Renal cortex interstitium (tissue), 11 donors: ENCODE results near the gene APOL3. TPM values are rescaled to one million over a fixed set of nuclear protein-coding genes. Genes with fewer than 3 reads are reported as not detected.
"Not testable (repeated sequence)": the region's sequence is repeated elsewhere in the genome, so short reads cannot be mapped to it uniquely, and the experiment has no call there.

Experiments
- DNase-seq, 11 donors: peaks; one replicate each; pipeline ENCODE4 v3.0.0-alpha.2; 2013; ENCODE audit warnings: low read depth in 9 of 11, low spot score in 4 of 11; ENCODE audit errors: extremely low read depth in 1 of 11
- polyA plus RNA-seq, 3 donors: library from polyadenylated mRNA; unstranded; fragments of 120-200 nt; gene quantifications; one replicate each; pipeline ENCODE4 v1.2.1, GENCODE V29; 2013; ENCODE audit not compliant: insufficient read length in 3 of 3

The APOL3 gene
- polyA plus RNA-seq, 3 donors = 13.8 to 16.6 (median 14.7) TPM

- no peak for DNase-seq
Observed at GRCh38 chr22:36166518-36167220, 6.1 kb upstream of the APOL3 start.

DNA sequence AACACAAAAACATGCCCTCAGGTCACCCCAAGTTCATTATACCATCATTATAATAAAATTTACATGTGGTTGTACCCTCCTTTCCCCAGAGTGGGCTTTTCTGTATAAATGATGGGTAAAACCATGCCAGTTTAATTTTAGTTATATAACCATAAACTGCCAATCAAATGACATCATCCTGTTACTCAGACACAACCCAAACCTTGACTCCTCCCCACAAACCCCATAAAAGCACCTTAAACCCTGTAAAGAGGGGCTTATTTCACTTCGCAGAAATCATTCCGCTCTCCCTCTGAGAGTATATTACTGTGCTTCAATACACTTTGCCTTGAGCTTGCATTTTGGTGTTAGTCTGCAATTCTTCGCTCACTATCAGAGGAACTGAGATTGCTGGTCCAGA, 5.5 kb upstream of the APOL3 start:
- no peak for DNase-seq

DNA sequence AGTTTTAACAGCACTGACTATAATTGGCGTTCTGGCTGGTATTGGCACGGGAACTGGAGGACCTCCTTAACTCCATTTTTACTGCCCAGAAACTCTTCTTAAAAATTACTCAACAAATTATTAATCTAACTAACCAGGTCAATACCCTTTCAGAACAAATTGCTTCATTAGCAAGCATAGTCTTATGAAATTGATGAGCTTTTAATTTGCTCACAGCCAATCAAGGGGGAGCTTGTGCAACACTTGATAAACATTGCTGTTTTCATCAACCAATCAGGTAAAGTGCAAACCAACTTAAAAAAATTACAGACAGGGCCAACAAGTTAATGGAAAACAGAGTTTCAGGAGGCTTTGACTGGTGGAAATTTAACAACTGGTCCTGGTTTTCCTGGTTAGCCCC, 4.6 kb upstream of the APOL3 start:
- DNase-seq = no peak

DNA sequence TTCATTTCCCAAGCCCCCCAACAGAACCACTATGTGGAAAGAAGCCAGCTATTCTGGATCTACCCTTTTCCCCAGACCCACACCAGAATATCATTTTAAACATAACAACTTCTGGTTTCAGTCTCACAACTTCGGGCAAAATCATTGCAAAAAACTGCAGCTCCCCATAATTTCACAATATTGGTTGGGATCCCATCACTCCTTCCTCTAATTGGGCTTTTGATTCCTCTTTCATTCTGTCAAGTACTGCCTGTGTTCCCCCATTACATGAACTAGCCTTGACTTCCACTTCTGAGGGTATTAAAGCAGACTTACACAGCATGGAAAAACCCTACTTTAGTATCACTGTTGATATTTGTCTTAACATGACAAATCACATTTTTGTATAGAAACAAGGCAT, 4.1 kb upstream of the APOL3 start:
- no peak for DNase-seq

DNA sequence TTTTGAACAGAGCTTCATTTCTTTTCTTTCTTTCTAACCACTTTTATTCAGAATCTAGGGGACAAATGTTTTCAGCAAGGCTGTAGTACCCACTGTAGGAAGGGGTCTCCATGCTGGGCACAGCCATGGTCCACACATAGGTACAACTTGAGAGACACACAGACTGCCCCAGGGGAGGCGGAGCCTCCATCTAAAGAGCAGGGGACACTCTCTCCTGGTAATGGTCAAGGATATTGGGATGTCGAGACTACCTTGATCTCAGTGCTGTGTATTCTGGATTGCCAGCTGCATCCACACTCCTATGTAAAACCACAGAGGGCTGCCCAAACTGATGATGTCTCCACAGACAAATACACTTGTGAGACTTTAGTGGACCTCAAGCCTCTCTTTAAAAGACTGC, 2.9 kb upstream of the APOL3 start:
- no peak for DNase-seq

GRCh38 chr22:36162127-36163034, 1.8 kb upstream of the APOL3 start:
- no peak for DNase-seq

- DNase-seq = not testable (repeated sequence)
Observed at GRCh38 chr22:36161793-36162126, 1.2 kb upstream of the APOL3 start.

DNA sequence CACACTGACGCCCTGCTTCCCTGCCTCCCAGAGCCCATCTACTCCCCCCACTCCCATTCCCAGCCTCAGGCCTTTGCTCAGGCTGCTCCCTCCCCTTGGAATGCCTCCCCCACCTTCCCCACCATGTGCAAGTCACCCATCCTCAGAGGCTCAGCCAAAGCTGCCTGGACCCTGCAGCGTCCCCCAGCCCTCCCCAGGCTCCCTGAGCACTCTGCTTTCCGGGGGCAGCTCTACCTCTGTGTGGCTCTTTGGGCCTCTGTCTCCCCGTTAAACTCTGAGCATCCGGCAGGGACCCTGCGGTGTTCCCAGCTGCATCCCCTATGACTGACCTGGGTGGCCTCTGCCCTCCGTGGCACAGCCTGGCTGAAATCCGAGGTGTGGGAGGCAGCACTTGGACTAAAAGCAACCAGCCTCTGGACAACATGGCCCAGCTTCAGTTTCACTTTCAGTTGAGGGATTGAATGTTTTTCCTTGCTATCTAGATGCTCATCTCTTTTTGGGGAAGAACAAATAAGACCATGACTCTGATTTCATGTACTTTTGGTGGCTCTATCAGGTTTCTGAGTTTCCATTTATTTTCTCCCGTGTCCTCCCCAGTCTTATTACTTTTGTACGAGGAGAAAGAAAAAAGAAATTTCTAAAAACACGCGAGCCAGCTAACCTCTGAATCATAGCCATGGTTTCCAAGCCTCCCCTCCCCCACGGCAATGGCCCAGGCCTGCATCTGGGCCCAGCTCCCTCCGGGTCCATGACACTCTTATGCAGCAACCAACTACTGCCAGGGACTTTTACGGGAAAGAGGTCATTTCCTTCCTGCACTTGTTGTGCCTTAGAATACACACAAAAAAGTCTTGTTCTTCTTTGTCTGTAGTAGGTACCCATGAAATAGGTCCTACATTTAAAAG, 3.8 kb downstream of the APOL3 start:
- DNase-seq = peak in 9 of 11 donors; percentile 45 to 63 (median 51)

DNA sequence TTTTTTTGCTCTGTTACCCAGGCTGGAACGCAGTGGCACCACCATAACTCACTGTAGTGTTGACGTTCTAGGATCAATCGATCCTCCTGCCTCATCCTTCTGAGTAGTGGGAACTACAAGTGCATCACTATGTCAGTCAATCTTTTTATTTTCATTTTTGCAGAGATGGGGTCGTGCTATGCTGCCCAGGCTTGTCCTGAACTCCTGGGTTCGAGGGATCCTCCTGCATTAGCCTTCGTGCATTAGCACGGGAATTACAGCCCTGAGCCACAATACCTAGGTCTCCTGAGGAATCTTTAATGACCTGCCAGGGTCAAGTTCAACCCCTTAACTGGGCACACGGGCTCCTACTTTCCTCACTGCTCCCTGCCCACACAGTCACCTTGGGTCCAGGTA, 4.4 kb downstream of the APOL3 start:
- no peak for DNase-seq

GRCh38 chr22:36155702-36156101, 4.9 kb downstream of the APOL3 start:
- peak in 2 of 11 donors; percentile 43 to 47 for DNase-seq

- DNase-seq = no peak
Observed at GRCh38 chr22:36154423-36154945, 6.1 kb downstream of the APOL3 start.

GRCh38 chr22:36153501-36154422, 6.8 kb downstream of the APOL3 start:
- no peak for DNase-seq

DNA sequence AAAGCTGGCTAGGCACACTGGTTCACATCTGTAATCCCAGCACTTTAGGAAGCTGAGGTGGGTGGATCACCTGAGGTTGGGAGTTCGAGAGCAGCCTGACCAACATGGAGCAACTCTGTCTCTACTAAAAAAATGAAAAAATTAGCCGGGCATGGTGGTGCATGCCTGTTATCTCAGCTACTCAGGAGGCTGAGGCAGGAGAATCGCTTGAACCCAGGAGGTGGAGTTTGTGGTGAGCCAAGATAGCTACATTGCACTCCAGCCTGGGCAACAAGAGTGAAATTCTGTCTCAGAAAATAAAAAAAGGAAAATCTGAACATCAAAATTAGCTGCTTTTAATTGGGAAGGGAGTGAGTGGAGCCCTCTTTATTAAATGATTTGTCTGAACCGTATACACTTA, 7.7 kb downstream of the APOL3 start:
- not testable (repeated sequence) for DNase-seq

GRCh38 chr22:36152088-36152487, 8.5 kb downstream of the APOL3 start:
- DNase-seq = no peak

GRCh38 chr22:36151006-36151595, 9.5 kb downstream of the APOL3 start:
- DNase-seq = no peak

- no peak for DNase-seq
Observed at GRCh38 chr22:36149441-36149840, 11.1 kb downstream of the APOL3 start.

DNA sequence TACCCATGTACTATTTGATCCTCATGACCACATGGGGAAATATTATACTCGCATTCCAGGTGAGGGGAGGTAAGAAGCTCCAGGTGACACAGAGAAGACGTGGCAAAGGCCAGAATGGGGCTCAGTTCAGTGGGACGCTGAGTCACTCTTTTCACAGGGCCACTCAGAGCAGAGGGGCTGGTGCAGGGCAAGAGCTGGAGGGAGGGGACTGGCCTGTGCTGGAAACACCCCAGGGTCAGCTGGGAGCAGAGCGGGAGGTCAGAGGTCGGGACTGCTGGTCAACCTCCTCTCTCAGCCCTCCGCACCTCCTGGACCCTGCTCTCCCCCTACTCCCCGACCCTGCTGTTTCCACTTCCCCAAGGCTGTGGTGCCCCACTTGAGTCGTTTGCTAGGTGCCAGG, 12.1 kb downstream of the APOL3 start:
- no peak for DNase-seq

DNA sequence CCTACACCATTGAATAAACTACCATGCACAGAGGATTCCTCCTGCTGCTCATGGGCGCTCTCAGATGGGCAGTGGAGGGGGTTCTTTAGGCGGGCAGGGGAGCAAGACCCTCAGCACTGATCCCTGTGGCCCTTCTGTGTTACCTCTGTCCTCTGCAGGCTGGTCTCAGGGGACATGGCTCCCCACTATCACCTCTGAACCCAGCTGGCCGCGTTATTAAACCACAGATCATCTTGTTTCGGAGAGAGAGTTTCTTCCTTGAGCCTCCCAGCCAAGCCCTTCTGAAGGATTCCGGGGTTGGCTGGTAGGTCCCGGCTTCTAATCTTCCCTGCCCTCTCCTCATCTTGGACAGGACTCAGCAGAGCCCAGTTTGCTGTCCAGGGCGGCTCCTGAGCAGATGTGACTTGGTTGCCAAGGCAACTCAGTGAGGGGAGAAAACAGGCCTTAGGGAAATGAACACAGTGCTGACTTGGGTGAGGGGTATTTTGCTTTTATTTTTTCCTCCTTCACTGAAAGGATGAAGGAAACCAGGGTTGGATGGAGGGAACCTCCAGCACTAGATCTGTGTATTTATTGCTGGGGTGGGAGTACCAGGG, 13.3 kb downstream of the APOL3 start:
- no peak for DNase-seq
